ENCODE results near the gene PASK.

PASK gene

GRCh38 chr2:241178961-241179360, 29.7 kb upstream of the PASK start:
- Histone ChIP-seq H3K4me3 (ENCODE audit: low read length) (no peak overlapping the region), H3K9ac (ENCODE audit: low read depth, low read length) (no peak overlapping the region), H3K27ac (ENCODE audit: low read length) (no peak overlapping the region), H3K36me3 (ENCODE audit: insufficient read depth, low read depth, low read length) (no peaks in the 10 kb centered on the region), H3K9me3 (ENCODE audit: insufficient read depth, low read depth, low read length) (no peaks in the 10 kb centered on the region), H3K27me3 (ENCODE audit: insufficient read depth, low read length) (no peaks in the 10 kb centered on the region), H3K4me1 (ENCODE audit: insufficient read depth, low read length) (no peaks in the 10 kb centered on the region)

DNA sequence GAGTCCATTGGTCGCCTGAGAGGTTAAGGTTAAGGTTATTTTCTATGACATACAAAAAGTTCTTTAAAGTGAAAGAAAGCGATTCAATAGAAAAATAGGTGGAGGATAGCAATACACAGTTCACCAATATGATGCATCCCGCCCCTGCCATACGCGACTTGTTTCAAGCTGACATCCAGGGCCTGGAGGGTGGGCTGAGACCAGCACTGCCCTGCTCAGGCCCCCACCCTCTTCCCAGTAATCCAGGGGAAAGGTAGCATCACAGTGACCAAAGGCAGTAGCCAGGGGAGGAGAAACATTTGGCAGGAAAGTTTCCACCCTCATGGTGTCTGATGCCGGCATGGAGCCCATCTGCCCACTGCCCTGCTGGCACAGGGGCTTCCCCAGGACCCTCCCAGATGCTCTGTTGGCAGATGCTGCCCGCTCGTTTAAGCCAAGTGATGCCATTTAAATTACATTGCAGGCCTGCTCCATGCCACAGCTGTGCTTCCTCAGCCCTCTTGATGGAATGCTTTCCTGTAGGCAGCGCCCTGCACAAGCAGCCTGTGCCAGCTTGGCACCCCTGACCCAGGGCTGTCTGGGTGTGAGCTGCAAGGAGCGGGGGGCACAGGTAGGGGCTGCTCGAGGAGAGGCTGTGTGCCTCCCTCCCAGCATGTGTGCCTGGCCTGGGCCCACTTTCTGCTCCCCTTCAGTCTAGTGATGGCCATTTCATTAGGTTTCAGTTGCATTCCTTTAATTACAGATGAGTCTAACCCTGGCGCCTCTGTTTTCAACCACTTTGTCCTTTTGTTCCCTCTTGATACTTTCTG, 28.5 kb upstream of the PASK start:
- Histone ChIP-seq H3K27ac (ENCODE audit: low read length) (no peak overlapping the region), H3K9me3 (ENCODE audit: insufficient read depth, low read depth, low read length) (no peaks in the 10 kb centered on the region), H3K36me3 (ENCODE audit: insufficient read depth, low read depth, low read length) (no peaks in the 10 kb centered on the region), H3K9ac (ENCODE audit: low read depth, low read length) (no peak overlapping the region), H3K4me1 (ENCODE audit: insufficient read depth, low read length) (no peaks in the 10 kb centered on the region), H3K27me3 (ENCODE audit: insufficient read depth, low read length) (no peaks in the 10 kb centered on the region), H3K4me3 (ENCODE audit: low read length) (no peak overlapping the region)

DNA sequence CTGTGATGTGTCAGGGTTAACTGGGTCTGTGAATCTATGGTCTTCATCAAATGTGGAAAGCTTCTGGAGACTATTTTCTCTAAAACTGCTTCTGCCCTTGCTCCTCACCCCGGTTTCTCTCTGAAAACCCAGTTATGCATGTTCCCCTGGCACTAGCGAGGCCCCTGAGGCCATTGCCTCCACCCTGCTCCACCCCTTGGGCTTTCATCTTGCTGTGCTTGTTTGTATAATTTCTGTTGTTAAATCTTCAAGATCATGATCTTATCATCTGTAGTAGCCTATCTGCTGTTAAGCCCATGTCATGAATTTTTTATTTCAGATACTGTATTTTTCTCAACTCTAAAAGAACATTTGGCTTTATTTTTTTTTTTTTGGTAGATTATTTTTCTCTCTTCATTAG, 24.3 kb upstream of the PASK start:
- peaks cover 9% of the 10 kb centered on the region for H3K9me3 ChIP-seq (ENCODE audit: insufficient read depth, low read depth, low read length)
- H3K9ac ChIP-seq (ENCODE audit: low read depth, low read length), result no peak overlapping the region
- no peaks in the 10 kb centered on the region for H3K4me1 ChIP-seq (ENCODE audit: insufficient read depth, low read length)
- H3K36me3 ChIP-seq (ENCODE audit: insufficient read depth, low read depth, low read length), result peaks cover 29% of the 10 kb centered on the region
- no peaks in the 10 kb centered on the region for H3K27me3 ChIP-seq (ENCODE audit: insufficient read depth, low read length)
- no peak overlapping the region for H3K27ac ChIP-seq (ENCODE audit: low read length)
- no peak overlapping the region for H3K4me3 ChIP-seq (ENCODE audit: low read length)

GRCh38 chr2:241168366-241168765, 19.1 kb upstream of the PASK start:
- no peak overlapping the region for H3K27ac ChIP-seq (ENCODE audit: low read length)
- no peaks in the 10 kb centered on the region for H3K27me3 ChIP-seq (ENCODE audit: insufficient read depth, low read length)
- H3K9ac ChIP-seq (ENCODE audit: low read depth, low read length), result no peak overlapping the region
- peaks cover 56% of the 10 kb centered on the region for H3K36me3 ChIP-seq (ENCODE audit: insufficient read depth, low read depth, low read length)
- no peaks in the 10 kb centered on the region for H3K4me1 ChIP-seq (ENCODE audit: insufficient read depth, low read length)
- H3K4me3 ChIP-seq (ENCODE audit: low read length), result no peak overlapping the region
- peaks cover 9% of the 10 kb centered on the region for H3K9me3 ChIP-seq (ENCODE audit: insufficient read depth, low read depth, low read length)

DNA sequence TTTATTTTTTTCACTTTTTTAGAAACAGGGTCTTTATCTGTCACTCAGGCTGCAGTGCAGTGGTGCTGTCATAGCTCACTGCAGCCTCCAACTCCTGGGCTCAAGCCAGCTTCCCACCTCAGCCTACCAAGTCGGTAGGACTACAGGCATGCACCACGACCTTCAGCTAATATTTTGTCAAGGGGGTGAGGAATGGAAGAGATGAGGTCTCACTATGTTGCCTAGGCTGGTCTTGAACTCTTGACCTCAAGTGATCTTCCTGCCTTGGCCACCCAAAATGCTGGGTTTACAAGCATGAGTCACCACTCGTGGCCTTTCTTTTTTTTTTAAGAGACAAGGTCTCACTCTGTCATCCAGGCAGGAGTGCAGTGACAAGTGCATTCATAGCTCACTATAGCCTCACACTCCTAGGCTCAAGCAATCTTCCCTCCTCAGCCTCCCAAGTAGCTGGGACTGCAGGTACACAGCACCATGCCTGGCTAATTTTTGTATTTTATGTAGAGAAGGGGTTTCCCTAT, 14.4 kb upstream of the PASK start:
- Histone ChIP-seq H3K4me1 (ENCODE audit: insufficient read depth, low read length) (no peaks in the 10 kb centered on the region), H3K4me3 (ENCODE audit: low read length) (no peak overlapping the region), H3K9me3 (ENCODE audit: insufficient read depth, low read depth, low read length) (no peaks in the 10 kb centered on the region), H3K27me3 (ENCODE audit: insufficient read depth, low read length) (no peaks in the 10 kb centered on the region), H3K9ac (ENCODE audit: low read depth, low read length) (no peak overlapping the region), H3K36me3 (ENCODE audit: insufficient read depth, low read depth, low read length) (peaks cover 51% of the 10 kb centered on the region), H3K27ac (ENCODE audit: low read length) (no peak overlapping the region)

- Histone ChIP-seq H3K4me1 (ENCODE audit: insufficient read depth, low read length) (no peaks in the 10 kb centered on the region), H3K9ac (ENCODE audit: low read depth, low read length) (no peak overlapping the region), H3K4me3 (ENCODE audit: low read length) (no peak overlapping the region), H3K9me3 (ENCODE audit: insufficient read depth, low read depth, low read length) (no peaks in the 10 kb centered on the region), H3K27me3 (ENCODE audit: insufficient read depth, low read length) (no peaks in the 10 kb centered on the region), H3K27ac (ENCODE audit: low read length) (no peak overlapping the region), H3K36me3 (ENCODE audit: insufficient read depth, low read depth, low read length) (peaks cover 51% of the 10 kb centered on the region)
Measured at GRCh38 chr2:241161646-241162281, 12.5 kb upstream of the PASK start.

DNA sequence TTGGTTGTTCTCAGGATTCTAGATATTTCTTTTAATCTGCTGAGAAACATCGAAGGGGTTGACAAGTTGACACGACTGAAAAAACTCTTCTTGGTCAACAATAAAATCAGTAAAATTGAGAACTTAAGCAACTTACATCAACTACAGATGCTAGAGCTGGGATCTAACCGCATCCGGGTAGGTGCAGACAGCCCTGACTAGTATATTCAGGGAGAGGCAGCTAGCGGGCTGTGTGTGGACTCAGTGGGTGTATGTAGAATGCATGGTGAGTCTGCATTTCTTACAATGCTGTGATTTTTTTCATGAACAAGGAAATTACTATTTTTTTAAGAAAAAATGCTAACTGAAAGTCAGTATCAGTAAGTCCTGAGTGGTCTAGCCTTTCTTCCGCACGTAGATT, 11.0 kb upstream of the PASK start:
- H3K27me3 ChIP-seq (ENCODE audit: insufficient read depth, low read length), result no peaks in the 10 kb centered on the region
- no peak overlapping the region for H3K27ac ChIP-seq (ENCODE audit: low read length)
- no peak overlapping the region for H3K9ac ChIP-seq (ENCODE audit: low read depth, low read length)
- peaks cover 44% of the 10 kb centered on the region for H3K36me3 ChIP-seq (ENCODE audit: insufficient read depth, low read depth, low read length)
- H3K4me3 ChIP-seq (ENCODE audit: low read length), result no peak overlapping the region
- H3K4me1 ChIP-seq (ENCODE audit: insufficient read depth, low read length), result no peaks in the 10 kb centered on the region
- no peaks in the 10 kb centered on the region for H3K9me3 ChIP-seq (ENCODE audit: insufficient read depth, low read depth, low read length)

- H3K36me3 ChIP-seq (ENCODE audit: insufficient read depth, low read depth, low read length), result peaks cover 46% of the 10 kb centered on the region
Measured at GRCh38 chr2:241159116-241159515, 9.8 kb upstream of the PASK start.

GRCh38 chr2:241158546-241158900, 9.3 kb upstream of the PASK start:
- H3K9me3 ChIP-seq (ENCODE audit: insufficient read depth, low read depth, low read length), result no peaks in the 10 kb centered on the region
- H3K36me3 ChIP-seq (ENCODE audit: insufficient read depth, low read depth, low read length), result peaks cover 40% of the 10 kb centered on the region
- H3K27ac ChIP-seq (ENCODE audit: low read length), result no peak overlapping the region
- H3K4me1 ChIP-seq (ENCODE audit: insufficient read depth, low read length), result no peaks in the 10 kb centered on the region
- no peaks in the 10 kb centered on the region for H3K27me3 ChIP-seq (ENCODE audit: insufficient read depth, low read length)
- no peak overlapping the region for H3K4me3 ChIP-seq (ENCODE audit: low read length)
- no peak overlapping the region for H3K9ac ChIP-seq (ENCODE audit: low read depth, low read length)

More at GRCh38 chr2:241159116-241159515, 9.8 kb upstream of the PASK start:
- no peaks in the 10 kb centered on the region for H3K4me1 ChIP-seq (ENCODE audit: insufficient read depth, low read length)
- H3K27ac ChIP-seq (ENCODE audit: low read length), result no peak overlapping the region
- no peak overlapping the region for H3K4me3 ChIP-seq (ENCODE audit: low read length)
- no peaks in the 10 kb centered on the region for H3K9me3 ChIP-seq (ENCODE audit: insufficient read depth, low read depth, low read length)
- no peak overlapping the region for H3K9ac ChIP-seq (ENCODE audit: low read depth, low read length)
- no peaks in the 10 kb centered on the region for H3K27me3 ChIP-seq (ENCODE audit: insufficient read depth, low read length)

GRCh38 chr2:241157841-241158545, 8.7 kb upstream of the PASK start:
- H3K9me3 ChIP-seq (ENCODE audit: insufficient read depth, low read depth, low read length), result no peaks in the 10 kb centered on the region
- H3K4me3 ChIP-seq (ENCODE audit: low read length), result no peak overlapping the region
- peaks cover 37% of the 10 kb centered on the region for H3K36me3 ChIP-seq (ENCODE audit: insufficient read depth, low read depth, low read length)
- no peak overlapping the region for H3K9ac ChIP-seq (ENCODE audit: low read depth, low read length)
- no peaks in the 10 kb centered on the region for H3K27me3 ChIP-seq (ENCODE audit: insufficient read depth, low read length)
- H3K4me1 ChIP-seq (ENCODE audit: insufficient read depth, low read length), result no peaks in the 10 kb centered on the region
- no peak overlapping the region for H3K27ac ChIP-seq (ENCODE audit: low read length)

DNA sequence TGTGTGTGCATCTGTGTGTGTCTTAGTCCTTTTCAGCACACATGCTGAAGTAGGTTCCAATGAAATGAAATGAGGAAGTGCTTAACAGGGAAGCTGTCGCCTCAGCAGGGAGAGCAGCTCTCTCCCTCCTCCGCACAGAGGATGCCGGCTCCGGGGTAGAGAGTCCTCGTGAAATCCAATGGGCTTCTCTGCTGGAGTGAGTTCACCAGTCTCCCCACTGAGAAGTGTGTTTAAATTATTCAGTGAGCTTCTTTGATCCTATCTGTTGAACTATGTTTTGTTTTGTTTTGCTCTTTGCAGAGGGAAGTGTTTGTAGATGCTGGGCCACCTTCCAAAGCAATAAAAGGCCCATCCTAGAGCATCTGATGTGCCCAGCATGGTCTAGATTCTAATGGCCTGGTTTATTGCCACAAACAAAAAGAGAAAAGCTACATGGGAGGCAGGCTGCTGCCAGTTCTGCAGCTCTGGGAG, 7.7 kb upstream of the PASK start:
- Histone ChIP-seq H3K4me1 (ENCODE audit: insufficient read depth, low read length) (0 out of 2 replicates have a peak, but pooled peaks cover 2% of the 10 kb centered on the region), H3K27ac (ENCODE audit: low read length) (no peak overlapping the region), H3K4me3 (ENCODE audit: low read length) (no peak overlapping the region), H3K9ac (ENCODE audit: low read depth, low read length) (no peak overlapping the region), H3K36me3 (ENCODE audit: insufficient read depth, low read depth, low read length) (peaks cover 35% of the 10 kb centered on the region), H3K9me3 (ENCODE audit: insufficient read depth, low read depth, low read length) (no peaks in the 10 kb centered on the region), H3K27me3 (ENCODE audit: insufficient read depth, low read length) (no peaks in the 10 kb centered on the region)

Data from iPS-20b (cell line).